ENCODE results near the gene GNG2.

The GNG2 gene

DNA sequence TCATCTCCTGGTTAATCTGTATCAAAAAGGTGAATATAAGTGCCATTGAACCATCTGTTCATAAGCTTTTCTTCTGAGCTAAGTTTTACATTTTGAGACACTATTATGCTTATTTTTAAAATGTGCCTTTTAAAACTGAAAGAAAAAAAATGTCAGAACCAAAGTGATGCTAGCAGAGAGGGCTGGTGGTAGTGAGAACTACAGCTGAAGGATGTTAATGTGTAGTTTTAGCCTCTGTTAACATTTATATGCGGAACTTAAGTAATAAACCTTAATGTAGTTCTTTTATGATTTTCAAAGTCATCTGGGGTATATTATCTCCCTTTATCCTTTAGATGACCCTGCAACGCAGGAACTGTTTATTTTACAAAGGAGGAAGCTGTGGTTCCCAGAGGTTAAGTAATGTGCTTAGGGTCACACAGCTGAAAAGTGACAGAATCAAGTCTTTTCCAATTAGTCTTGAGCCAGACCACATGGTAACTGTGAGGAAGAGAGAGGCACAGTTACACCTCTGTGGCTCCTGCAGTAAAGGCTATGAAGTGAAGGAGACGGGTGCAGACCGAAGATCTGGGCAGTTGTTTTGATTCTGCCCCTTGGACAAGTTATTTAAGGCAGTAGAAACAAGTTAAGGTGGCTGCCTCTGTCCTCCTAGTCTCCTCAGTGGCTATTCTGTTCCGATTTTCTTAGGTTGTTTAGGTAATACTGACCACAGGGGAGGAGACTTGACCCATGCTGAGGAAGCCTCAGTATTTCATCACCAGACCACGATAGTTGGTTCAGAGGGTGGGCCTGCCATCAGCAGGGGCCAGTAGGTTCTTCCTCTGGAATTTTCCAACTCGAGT, 23.9 kb downstream of the GNG2 start:
- H3K4me3 ChIP-seq (ENCODE audit: low read depth, low read length), result no peak overlapping the region

DNA sequence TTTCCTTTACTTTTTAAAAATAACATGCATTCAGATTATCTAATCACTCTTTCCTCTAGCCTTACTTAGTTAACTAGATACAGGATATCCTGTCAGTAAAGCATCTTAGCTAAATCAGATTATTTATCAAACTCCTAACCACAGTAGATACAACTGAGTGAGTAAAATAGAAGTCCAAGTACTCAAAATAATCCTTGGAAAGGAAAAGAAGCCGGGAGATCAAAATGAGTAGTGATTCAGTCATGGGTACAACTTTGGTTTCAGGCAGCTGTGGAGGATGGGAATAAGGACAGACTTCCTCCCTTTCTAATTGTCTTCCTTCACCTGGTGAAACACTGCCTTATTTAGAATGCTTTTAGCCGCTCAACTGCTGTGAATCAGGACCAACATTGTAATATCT, 29.4 kb downstream of the GNG2 start:
- no peak overlapping the region for H3K4me3 ChIP-seq (ENCODE audit: low read depth, low read length)
- TF ChIP-seq, protein P1, sequence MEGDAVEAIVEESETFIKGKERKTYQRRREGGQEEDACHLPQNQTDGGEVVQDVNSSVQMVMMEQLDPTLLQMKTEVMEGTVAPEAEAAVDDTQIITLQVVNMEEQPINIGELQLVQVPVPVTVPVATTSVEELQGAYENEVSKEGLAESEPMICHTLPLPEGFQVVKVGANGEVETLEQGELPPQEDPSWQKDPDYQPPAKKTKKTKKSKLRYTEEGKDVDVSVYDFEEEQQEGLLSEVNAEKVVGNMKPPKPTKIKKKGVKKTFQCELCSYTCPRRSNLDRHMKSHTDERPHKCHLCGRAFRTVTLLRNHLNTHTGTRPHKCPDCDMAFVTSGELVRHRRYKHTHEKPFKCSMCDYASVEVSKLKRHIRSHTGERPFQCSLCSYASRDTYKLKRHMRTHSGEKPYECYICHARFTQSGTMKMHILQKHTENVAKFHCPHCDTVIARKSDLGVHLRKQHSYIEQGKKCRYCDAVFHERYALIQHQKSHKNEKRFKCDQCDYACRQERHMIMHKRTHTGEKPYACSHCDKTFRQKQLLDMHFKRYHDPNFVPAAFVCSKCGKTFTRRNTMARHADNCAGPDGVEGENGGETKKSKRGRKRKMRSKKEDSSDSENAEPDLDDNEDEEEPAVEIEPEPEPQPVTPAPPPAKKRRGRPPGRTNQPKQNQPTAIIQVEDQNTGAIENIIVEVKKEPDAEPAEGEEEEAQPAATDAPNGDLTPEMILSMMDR (IDR thresholded peaks at IDR 0.05; ENCODE audit: low read depth, low read length), result no peak

More for the DNA sequence above, 23.9 kb downstream of the GNG2 start:
- TF ChIP-seq, protein P1 (IDR thresholded peaks at IDR 0.05; ENCODE audit: low read depth, low read length), result no peak

DNA sequence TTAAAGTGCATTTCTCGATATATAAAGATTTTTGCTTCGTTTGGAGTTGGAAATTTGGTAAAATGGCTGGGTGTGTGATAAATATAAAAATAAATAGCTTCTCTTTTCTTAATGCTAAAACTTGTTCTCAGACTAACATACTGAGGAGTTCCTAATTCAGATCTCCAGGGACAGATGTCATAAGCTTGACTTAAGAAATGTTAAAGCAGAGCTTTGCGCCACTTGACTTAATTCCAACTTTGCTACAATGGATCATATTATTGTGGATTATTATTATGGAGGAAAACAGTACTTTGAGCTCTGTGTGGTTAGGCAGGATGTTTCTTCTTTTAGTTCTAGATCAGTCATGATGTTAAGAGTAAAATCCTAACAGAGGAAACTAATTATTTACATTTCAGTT, 33.8 kb downstream of the GNG2 start:
- TF ChIP-seq, protein P1 (IDR thresholded peaks at IDR 0.05; ENCODE audit: low read depth, low read length), result no peak
- no peak overlapping the region for H3K4me3 ChIP-seq (ENCODE audit: low read depth, low read length)

DNA sequence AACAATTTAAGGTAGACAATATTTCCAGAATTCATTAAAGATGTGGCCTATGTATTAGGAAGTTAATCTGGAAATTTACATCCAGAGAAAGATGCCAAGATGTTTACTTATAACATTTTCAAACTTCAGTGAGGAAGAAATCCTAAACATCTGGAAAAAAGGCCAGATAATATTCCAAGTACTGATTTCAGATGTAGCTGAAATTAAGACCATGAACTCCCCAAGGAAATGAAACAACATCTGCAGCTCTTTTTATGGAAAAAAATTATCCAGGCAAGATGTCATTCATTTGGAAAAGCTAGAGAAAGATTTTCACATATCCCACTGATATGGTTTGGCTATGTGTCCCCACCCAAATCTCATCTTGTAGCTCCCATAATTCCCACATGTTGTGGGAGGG, 35.0 kb downstream of the GNG2 start:
- TF ChIP-seq, protein P1 (IDR thresholded peaks at IDR 0.05; ENCODE audit: low read depth, low read length), result no peak
- no peak overlapping the region for H3K4me3 ChIP-seq (ENCODE audit: low read depth, low read length)

DNA sequence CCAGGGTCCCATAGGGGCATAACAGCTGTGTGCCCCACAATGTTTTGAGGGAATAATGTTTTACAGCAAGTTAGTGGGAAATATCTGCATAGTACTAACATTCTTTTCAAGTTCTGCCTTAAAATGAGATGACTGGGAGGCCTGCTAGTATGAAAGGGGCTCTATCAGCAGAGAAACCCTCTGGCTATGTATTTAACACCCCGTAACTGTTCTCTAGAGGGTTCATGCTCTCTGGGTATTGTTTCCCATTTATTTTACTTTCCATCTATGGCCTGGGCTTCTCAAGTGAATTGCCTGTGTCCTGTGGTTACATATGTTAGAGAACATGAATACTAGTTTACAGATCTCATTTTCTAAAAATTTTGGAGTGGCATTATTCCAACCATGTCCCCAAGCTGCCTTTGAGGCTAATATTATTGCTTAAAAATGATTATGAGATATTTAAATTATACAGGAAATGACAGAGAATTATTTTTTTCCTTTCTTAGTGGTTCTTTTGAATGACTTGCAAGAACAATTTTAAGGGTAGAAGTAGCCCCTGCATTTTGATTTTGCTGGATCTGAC, 37.5 kb downstream of the GNG2 start:
- H3K4me3 ChIP-seq (ENCODE audit: low read depth, low read length), result no peak overlapping the region
- TF ChIP-seq, protein P1 (IDR thresholded peaks at IDR 0.05; ENCODE audit: low read depth, low read length), result no peak

DNA sequence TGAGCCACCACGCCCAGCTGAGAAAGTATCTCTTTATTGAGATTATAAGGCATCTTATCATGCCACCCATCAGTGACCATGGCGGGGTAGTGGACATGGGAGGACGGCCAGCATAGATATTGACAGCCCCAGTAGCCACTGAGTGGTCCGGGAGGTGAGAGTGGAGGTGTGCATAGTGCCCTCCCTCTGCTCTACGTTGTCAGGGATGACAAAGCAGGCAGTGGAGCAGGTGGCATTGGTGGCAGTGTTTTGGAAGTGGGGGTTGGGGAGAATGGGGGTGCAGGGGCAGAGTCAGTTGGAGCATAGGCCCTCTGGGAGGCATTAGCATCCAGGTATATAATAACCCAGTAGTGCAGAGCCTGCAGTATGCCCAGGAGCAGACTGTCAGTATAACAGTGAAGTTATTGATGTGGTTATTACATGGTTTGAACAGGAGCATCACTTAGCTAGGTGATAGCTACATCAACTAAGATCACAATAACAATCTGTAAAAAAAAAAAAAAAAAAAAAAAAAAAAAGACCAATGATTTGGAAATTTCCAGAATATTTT, 41.1 kb downstream of the GNG2 start:
- H3K4me3 ChIP-seq (ENCODE audit: low read depth, low read length), result no peak overlapping the region
- TF ChIP-seq, protein P1 (IDR thresholded peaks at IDR 0.05; ENCODE audit: low read depth, low read length), result no peak

DNA sequence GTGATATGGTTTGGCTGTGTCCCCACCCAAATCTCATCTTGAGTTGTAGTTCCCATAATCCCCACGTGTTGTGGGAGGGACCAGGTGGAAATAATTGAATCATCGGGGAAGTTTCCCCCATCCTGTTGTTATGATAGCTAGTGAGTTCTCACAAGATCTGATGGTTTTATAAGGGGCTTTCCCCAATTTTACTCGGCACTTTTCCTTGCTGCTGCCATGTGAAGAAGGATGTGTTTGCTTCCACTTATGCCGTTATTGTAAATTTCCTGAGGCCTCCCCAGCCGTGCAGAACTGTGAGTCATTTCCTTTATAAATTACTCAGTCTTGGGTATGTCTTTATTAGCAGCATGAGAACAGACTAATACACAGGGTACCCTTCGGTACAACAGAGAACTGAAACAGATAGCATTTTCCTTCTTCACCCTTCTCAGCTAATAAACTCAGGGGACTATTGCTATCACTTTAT, 45.3 kb downstream of the GNG2 start:
- H3K4me3 ChIP-seq (ENCODE audit: low read depth, low read length), result peak overlapping the region; percentile 28

Measured in WI38 (cell line).